Mononuclear cell (primary cell): ENCODE measurements around the gene LDLRAP1. TPM values are rescaled to one million over a fixed set of nuclear protein-coding genes. Genes with fewer than 3 reads are reported as not detected.

Experiments used
- H3K27me3 ChIP-seq: 2 replicates; pipeline ENCODE4 v1.6.0; 2011; ENCODE audit warnings: low read length, control low read depth; ENCODE audit not compliant: insufficient read depth
- H3K4me1 ChIP-seq: 2 replicates; pipeline ENCODE4 v1.5.1; 2011; ENCODE audit warnings: mild to moderate bottlenecking, low read length, control low read depth; ENCODE audit not compliant: insufficient read depth
- H3K4me3 ChIP-seq: 2 replicates; pipeline ENCODE4 v1.5.1; 2011; ENCODE audit warnings: mild to moderate bottlenecking, low read length, moderate library complexity
- H3K9me3 ChIP-seq: 2 replicates; pipeline ENCODE4 v1.5.1; 2011; ENCODE audit warnings: low read depth, mild to moderate bottlenecking, control low read depth, low read length
- total RNA-seq: library from RNA; depleted of rRNA; stranded (reverse); fragments of >200 nt; gene quantifications from one replicate; pipeline ENCODE4 v1.2.3, GENCODE V29; 2012

Gene LDLRAP1
- total RNA-seq, 1 donor, result 34.5 TPM

DNA sequence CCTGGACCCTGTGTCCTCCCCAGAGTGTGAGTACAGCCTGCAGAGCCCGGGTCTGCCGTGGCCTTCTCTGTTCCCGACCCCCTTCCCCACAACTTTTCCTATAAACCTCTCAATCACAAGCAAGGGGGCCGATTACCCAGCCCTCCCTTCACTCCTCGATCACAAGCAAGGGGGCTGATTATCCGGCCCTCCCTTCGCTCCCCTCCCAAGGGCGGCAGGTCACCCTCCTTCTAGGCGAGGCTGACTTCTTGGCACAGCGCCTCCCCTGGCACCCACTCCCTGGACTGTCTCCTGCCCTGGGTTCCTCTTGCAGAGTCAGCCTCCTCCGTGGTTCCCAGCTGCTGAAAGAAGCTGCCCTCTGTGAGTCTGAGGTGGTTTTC is 12.3 kb upstream of the LDLRAP1 start:
- Histone ChIP-seq H3K9me3 (no peaks in the 10 kb centered on the region), H3K4me1 (no peaks in the 10 kb centered on the region), H3K4me3 (no peak overlapping the region), H3K27me3 (no peaks in the 10 kb centered on the region)

- Histone ChIP-seq H3K4me3 (no peak overlapping the region), H3K9me3 (no peaks in the 10 kb centered on the region), H3K27me3 (no peaks in the 10 kb centered on the region), H3K4me1 (peaks cover 3% of the 10 kb centered on the region)
These were observed 10.4 kb upstream of the LDLRAP1 start for GRCh38 chr1:25532970-25533369.

DNA sequence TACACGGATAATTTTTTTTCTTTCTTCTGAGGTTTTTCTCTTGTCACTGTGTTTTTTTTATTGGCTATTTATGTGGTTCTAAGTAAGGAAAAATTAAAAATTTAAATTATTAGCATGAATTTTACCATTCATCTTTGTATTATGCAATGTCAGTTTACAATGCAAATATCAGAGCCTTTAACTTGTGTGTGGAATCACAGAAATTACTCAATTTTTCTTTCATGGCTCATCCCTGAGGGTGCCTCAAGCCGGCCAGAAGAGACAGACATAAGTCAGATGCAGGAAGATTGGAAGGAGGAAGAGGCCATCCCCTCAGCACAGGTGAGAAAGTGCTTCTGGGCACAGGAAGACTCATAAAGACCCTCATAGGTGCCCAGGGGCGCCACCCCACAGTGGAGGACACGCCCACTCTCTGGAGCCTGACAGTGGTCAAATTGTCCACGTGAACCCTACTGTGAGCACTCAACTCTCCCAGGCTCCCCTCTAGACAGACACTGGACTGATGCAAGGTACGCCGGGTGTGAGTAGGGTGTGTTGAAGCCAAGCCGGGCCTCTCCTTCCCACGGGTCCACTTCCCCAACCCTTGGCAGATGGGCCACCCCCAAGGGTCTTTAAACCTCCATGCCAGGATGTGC is 9.5 kb upstream of the LDLRAP1 start:
- Histone ChIP-seq H3K27me3 (no peaks in the 10 kb centered on the region), H3K9me3 (no peaks in the 10 kb centered on the region), H3K4me3 (no peak overlapping the region), H3K4me1 (peaks cover 3% of the 10 kb centered on the region)

GRCh38 chr1:25534410-25534788 is 9.0 kb upstream of the LDLRAP1 start:
- H3K4me1 ChIP-seq, result peaks cover 3% of the 10 kb centered on the region
- no peaks in the 10 kb centered on the region for H3K27me3 ChIP-seq
- no peak overlapping the region for H3K4me3 ChIP-seq
- H3K9me3 ChIP-seq, result no peaks in the 10 kb centered on the region

DNA sequence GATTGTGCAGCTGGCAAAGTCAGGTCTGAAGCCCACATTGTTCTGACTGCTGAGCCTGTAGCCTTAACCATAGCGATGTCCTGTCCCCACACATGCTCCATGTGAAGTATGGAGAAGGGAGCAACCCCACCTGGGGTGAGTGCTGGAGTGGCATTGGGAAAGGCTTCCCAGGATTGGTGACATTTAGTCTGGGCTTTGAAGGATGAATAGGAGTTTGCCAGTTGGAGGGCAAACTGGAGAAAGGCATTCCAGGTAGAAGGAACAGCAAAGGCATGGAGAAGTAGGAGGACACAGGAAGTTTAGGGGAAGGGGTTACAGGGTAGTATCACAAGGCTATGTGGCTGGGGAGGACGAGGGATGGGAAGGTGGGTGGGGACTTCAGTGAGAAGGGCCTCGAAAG is 7.3 kb upstream of the LDLRAP1 start:
- Histone ChIP-seq H3K4me3 (no peak overlapping the region), H3K9me3 (no peaks in the 10 kb centered on the region), H3K27me3 (no peaks in the 10 kb centered on the region), H3K4me1 (peaks cover 3% of the 10 kb centered on the region)

DNA sequence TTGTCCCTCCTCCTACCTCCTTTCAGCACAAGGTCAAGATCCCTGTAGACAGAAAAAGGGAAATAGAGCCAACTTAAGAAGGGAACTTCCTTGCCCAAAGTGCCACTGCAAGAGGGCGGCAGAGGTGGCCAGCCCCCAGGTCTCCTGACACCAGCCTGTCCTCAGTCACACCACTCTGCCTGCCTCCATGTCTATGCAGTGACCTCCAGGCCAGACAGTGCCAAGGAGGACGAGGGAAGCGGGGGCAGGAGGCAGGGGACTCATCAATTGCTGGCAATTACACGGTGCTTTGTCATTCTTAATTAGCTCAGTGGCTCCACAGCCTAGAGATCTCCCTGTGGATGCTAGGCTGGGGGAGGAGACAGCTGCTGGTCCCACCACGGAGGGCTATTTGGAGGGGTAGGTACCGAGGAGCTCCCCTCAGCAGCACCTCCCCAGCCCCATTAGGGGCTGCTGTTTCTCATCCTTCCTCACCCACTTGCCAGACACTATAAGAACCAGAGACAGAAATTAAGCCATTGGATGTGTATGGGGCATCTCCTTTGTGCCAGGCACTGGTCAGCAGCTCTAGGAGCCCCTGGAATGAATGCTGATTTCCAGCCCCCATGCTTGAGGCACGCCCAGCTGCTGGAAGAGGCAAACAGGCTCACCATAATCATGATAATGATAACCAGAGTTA is 6.1 kb upstream of the LDLRAP1 start:
- Histone ChIP-seq H3K27me3 (no peaks in the 10 kb centered on the region), H3K4me1 (peaks cover 3% of the 10 kb centered on the region), H3K4me3 (no peak overlapping the region), H3K9me3 (no peaks in the 10 kb centered on the region)

- peaks cover 3% of the 10 kb centered on the region for H3K4me1 ChIP-seq
- no peaks in the 10 kb centered on the region for H3K9me3 ChIP-seq
- H3K27me3 ChIP-seq, result no peaks in the 10 kb centered on the region
- no peak overlapping the region for H3K4me3 ChIP-seq
These were observed 5.1 kb upstream of the LDLRAP1 start for GRCh38 chr1:25538191-25538767.

- Histone ChIP-seq H3K4me1 (peaks cover 23% of the 10 kb centered on the region), H3K4me3 (no peak overlapping the region), H3K9me3 (no peaks in the 10 kb centered on the region), H3K27me3 (no peaks in the 10 kb centered on the region)
These were observed 2.6 kb upstream of the LDLRAP1 start for GRCh38 chr1:25540750-25541342.

- Histone ChIP-seq H3K4me1 (peaks cover 23% of the 10 kb centered on the region), H3K9me3 (no peaks in the 10 kb centered on the region), H3K27me3 (no peaks in the 10 kb centered on the region), H3K4me3 (no peak overlapping the region)
These were observed 2.0 kb upstream of the LDLRAP1 start for GRCh38 chr1:25541425-25541824.

DNA sequence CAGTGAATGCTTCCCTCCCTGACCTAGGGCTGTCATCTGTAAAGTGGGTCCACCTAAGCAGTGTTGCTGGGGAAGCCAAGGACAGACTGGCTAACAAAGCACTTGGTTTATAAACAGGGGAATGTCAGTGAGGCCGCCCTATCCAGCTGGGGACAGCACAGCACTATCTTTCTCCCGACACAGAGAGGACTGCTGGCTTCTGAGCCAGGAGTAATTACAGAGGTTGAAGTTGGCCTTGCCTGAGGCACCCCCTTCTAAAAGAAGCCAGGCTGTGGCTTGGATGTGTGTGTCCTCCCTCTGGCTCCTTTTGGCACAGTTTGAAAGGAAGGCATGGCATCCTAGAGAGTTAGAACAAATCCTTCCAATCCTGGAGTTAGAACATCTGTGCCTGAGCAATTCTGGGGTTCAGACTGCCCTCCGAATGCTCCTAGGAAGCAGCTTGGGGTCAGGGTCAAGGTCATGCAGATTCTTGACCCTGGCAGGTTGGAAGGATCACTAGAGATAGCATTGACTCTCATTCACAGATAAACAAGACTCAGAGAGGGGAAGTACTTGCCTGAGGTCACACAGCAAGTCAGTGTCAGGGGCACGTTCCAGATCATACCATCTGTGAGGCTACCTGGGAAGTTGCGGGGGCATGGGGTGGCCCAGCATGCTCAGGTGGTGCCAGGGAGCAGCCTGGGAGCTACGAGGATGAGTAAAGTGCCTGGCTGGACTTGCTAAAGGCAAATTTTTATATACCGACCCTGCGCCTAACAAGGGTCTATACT is 1.3 kb upstream of the LDLRAP1 start:
- Histone ChIP-seq H3K9me3 (no peaks in the 10 kb centered on the region), H3K27me3 (no peaks in the 10 kb centered on the region), H3K4me3 (no peak overlapping the region), H3K4me1 (peaks cover 22% of the 10 kb centered on the region)

DNA sequence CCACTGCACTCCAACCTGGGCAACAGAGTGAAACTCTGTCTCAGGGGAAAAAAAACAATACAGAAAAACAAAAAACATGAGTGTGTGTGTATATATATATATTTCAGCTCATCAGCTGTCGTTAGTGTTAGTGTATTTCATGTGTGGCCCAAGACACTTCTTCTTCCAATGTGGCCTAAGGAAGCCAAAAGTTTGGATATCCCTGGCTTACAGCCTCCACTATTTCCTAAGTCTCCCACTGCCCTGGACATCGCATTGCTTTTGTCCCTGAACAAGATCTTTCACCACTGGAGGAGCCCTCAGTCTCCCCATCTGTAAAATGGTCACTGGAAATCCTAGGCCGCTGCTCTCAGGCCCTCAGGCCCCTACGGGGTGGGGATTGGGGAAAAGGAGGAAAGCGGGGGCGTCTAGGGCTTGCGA is 391 bp upstream of the LDLRAP1 start:
- Histone ChIP-seq H3K27me3 (no peaks in the 10 kb centered on the region), H3K4me3 (peak overlapping the region; percentile 57), H3K4me1 (peaks cover 26% of the 10 kb centered on the region), H3K9me3 (no peaks in the 10 kb centered on the region)

- Histone ChIP-seq H3K27me3 (no peaks in the 10 kb centered on the region), H3K4me1 (peaks cover 39% of the 10 kb centered on the region), H3K9me3 (no peaks in the 10 kb centered on the region), H3K4me3 (peak overlapping the region; percentile 57)
These were observed 898 bp downstream of the LDLRAP1 start for GRCh38 chr1:25544243-25544764.

- Histone ChIP-seq H3K27me3 (no peaks in the 10 kb centered on the region), H3K4me1 (peaks cover 44% of the 10 kb centered on the region), H3K9me3 (no peaks in the 10 kb centered on the region), H3K4me3 (peak overlapping the region; percentile 57)
These were observed 1.4 kb downstream of the LDLRAP1 start for GRCh38 chr1:25544819-25545218.

DNA sequence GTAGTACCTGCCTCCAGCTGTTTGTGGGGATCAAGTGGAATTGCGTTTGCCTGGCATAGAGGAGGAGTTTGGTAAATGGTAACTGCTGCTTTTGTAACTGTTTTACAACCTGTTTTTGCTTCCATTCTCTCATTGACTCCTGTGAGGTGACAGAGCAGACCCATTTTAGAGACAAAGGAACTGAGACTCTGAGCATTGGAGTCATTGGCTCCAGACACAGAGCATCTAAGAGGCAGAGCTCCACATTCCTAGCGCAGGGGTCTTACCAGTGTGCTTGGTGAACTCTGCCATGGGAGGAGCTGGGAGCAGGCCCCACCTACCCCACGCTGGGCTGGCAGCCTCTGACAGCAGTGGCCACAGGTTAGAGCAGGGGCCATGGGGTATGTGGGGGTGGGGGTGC is 2.4 kb downstream of the LDLRAP1 start:
- no peaks in the 10 kb centered on the region for H3K9me3 ChIP-seq
- peaks cover 53% of the 10 kb centered on the region for H3K4me1 ChIP-seq
- H3K27me3 ChIP-seq, result no peaks in the 10 kb centered on the region
- H3K4me3 ChIP-seq, result no peak overlapping the region

DNA sequence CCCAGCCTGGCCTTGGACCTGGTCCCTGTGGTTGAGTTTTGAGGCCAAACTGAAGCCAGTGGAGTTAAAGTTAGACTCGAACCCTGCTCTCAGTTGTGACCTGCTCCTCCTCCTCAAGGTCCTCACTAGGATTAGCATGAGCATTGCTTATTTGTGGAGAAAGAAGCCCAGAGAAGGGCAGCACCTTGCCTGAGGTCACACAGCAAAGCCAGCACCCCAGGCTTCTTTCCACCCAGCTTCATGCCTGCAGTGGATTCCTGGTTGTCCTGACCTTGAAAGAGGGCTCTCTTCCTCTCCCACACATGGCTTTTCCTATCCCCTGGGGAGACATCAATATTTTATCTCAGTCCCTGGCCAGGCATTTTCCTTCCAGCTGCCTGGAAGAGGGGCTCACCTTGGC is 2.8 kb downstream of the LDLRAP1 start:
- H3K4me3 ChIP-seq, result no peak overlapping the region
- H3K9me3 ChIP-seq, result no peaks in the 10 kb centered on the region
- peaks cover 58% of the 10 kb centered on the region for H3K4me1 ChIP-seq
- no peaks in the 10 kb centered on the region for H3K27me3 ChIP-seq
